Left renal cortex interstitium (tissue), 4 donors: ENCODE data around the gene CACNA2D4. TPM values are rescaled to one million over a fixed set of nuclear protein-coding genes. Genes with fewer than 3 reads are reported as not detected.

Experiments
- DNase-seq, 4 donors: peaks; one replicate each; pipeline ENCODE4 v3.0.0-alpha.2; 2013; ENCODE audit warnings: low read depth in 4 of 4, low spot score in 2 of 4, missing footprints in 1 of 4
- polyA plus RNA-seq, 4 donors: library from polyadenylated mRNA; unstranded; fragments of 120-200 nt; gene quantifications; one replicate each; pipeline ENCODE4 v1.2.1, GENCODE V29; 2013; ENCODE audit not compliant: insufficient read length in 4 of 4

CACNA2D4 gene
- polyA plus RNA-seq, 4 donors = 1.7 to 2.6 (median 2.5) TPM

- no peak for DNase-seq
Measured at GRCh38 chr12:1760566-1761382, 157.7 kb downstream of the CACNA2D4 start.

- no peak for DNase-seq
Measured at GRCh38 chr12:1758887-1759286, 159.6 kb downstream of the CACNA2D4 start.

- DNase-seq = no peak
Measured at GRCh38 chr12:1758376-1758775, 160.1 kb downstream of the CACNA2D4 start.

- no peak for DNase-seq
Measured at GRCh38 chr12:1750300-1750699, 168.2 kb downstream of the CACNA2D4 start.

- no peak for DNase-seq
Measured at GRCh38 chr12:1749019-1749418, 169.4 kb downstream of the CACNA2D4 start.

GRCh38 chr12:1747609-1748008 lies 170.8 kb downstream of the CACNA2D4 start:
- no peak for DNase-seq

- DNase-seq = no peak
Measured at GRCh38 chr12:1744932-1745331, 173.5 kb downstream of the CACNA2D4 start.

Other genes starting within 250 kb of the CACNA2D4 start
- gene ADIPOR2, start 227.6 kb downstream of the CACNA2D4 start, polyA plus RNA-seq = 10 to 100 TPM; 41.7 to 47.7 (median 46.7) TPM
- gene LRTM2, start 98.1 kb downstream of the CACNA2D4 start, polyA plus RNA-seq = under 1 TPM; 0.37 to 0.90 (median 0.57) TPM
- 10 to 100 TPM; 28.7 to 31.5 (median 29.7) TPM for gene DCP1B, start 85.8 kb upstream of the CACNA2D4 start, polyA plus RNA-seq
- gene CACNA1C, start 134.3 kb upstream of the CACNA2D4 start, polyA plus RNA-seq = 10 to 100 TPM in 2 of 4 donors, 1 to 10 TPM in 2; 6.4 to 13.1 (median 8.9) TPM